ENCODE data around the gene CLDN24. TPM values are rescaled to one million over a fixed set of nuclear protein-coding genes. Genes with fewer than 3 reads are reported as not detected.

CLDN24 gene
- total and polyA plus RNA-seq, 3 donors from 2014 or later, result not detected

- H3K36me3 ChIP-seq (ENCODE audit: low read depth, missing control alignments), result no peaks in the 10 kb centered on the region
- no peak overlapping the region for H3K4me3 ChIP-seq
These were observed 46.1 kb downstream of the CLDN24 start for GRCh38 chr4:183276106-183276505.

GRCh38 chr4:183272384-183272783 lies 49.8 kb downstream of the CLDN24 start:
- no peak for DNase-seq
- no peak overlapping the region for H3K4me3 ChIP-seq
- WGBS, 2 donors, result 81 to 86% methylated on average over 3 of the region's 3 CpGs
- intact Hi-C loops (cut with DNase I; ENCODE audit: low total_unique reads), result no loop called here
- no peaks in the 10 kb centered on the region for H3K36me3 ChIP-seq (ENCODE audit: low read depth, missing control alignments)
- H3K27me3 ChIP-seq, result no peaks in the 10 kb centered on the region
- no peaks in the 10 kb centered on the region for H3K9me3 ChIP-seq
- H3K4me1 ChIP-seq, result no peaks in the 10 kb centered on the region
- H3K27ac ChIP-seq, result no peak overlapping the region
- TF ChIP-seq CTCF (IDR thresholded peaks at IDR 0.05) (no peak), POLR2A (IDR thresholded peaks at IDR 0.05) (no peak)

More at GRCh38 chr4:183276106-183276505, 46.1 kb downstream of the CLDN24 start:
- no peak for DNase-seq
- intact Hi-C loops (cut with DNase I; ENCODE audit: low total_unique reads), result no loop called here
- no peak overlapping the region for H3K27ac ChIP-seq
- no peaks in the 10 kb centered on the region for H3K4me1 ChIP-seq
- H3K9me3 ChIP-seq, result no peaks in the 10 kb centered on the region
- TF ChIP-seq CTCF (IDR thresholded peaks at IDR 0.05) (no peak), POLR2A (IDR thresholded peaks at IDR 0.05) (no peak)
- no peaks in the 10 kb centered on the region for H3K27me3 ChIP-seq
- 0 to 92% methylated on average over 1 of the region's 1 CpG for WGBS, 2 donors

Other genes with a start within 250 kb of the CLDN24 start
- gene WWC2, start 223.2 kb downstream of the CLDN24 start, total RNA-seq, result 10 to 100 TPM; 64.2 to 76.7 TPM
- 34.4 TPM for gene WWC2, start 223.2 kb downstream of the CLDN24 start, polyA plus RNA-seq (ENCODE audit: insufficient read depth, low read depth, low replicate concordance)
- not detected for gene CLDN22, start 2.1 kb downstream of the CLDN24 start, total RNA-seq
- gene CLDN22, start 2.1 kb downstream of the CLDN24 start, polyA plus RNA-seq (ENCODE audit: insufficient read depth, low read depth, low replicate concordance), result not detected
- 10 to 100 TPM; 37.4 to 38.7 TPM for gene CDKN2AIP, start 122.2 kb upstream of the CLDN24 start, total RNA-seq
- 32.7 TPM for gene CDKN2AIP, start 122.2 kb upstream of the CLDN24 start, polyA plus RNA-seq (ENCODE audit: insufficient read depth, low read depth, low replicate concordance)
- gene ING2, start 182.6 kb upstream of the CLDN24 start, total RNA-seq, result 10 to 100 TPM; 47.2 to 47.3 TPM
- gene ING2, start 182.6 kb upstream of the CLDN24 start, polyA plus RNA-seq (ENCODE audit: insufficient read depth, low read depth, low replicate concordance), result 38.0 TPM

All from testis (tissue), 3 donors.